ENCODE measurements around the gene CFAP410. TPM values are rescaled to one million over a fixed set of nuclear protein-coding genes. Genes with fewer than 3 reads are reported as not detected.

Gene CFAP410
- total and polyA plus RNA-seq, 2 donors (not counting 3 experiments of a cell fraction or from before 2014, with no cell fraction given), result 7.2 to 12.2 TPM

GRCh38 chr21:44365251-44365966 lies 26.2 kb upstream of the CFAP410 start:
- H3K27ac ChIP-seq (ENCODE audit: insufficient read depth, low read depth, low read length), result no peak overlapping the region
- H3K9ac ChIP-seq (replicated peaks; ENCODE audit: extremely low read depth, insufficient read depth, low read length), result no peak overlapping the region
- TF ChIP-seq EZH2 (IDR thresholded peaks at IDR 0.05; ENCODE audit: borderline replicate concordance, low read depth, low read length, severe bottlenecking) (no peak), MYC (IDR thresholded peaks at IDR 0.05; ENCODE audit: low read depth, low read length) (no peak), GATA2 (IDR thresholded peaks at IDR 0.05; ENCODE audit: insufficient read depth, insufficient read length, low read depth, low read length) (no peak), FOS (IDR thresholded peaks at IDR 0.05; ENCODE audit: borderline replicate concordance, insufficient read depth, low read length) (no peak), POLR2A (IDR thresholded peaks at IDR 0.05; ENCODE audit: low read depth, low read length) (no peak), JUN (IDR thresholded peaks at IDR 0.05; ENCODE audit: borderline replicate concordance, insufficient read depth, insufficient read length, low read depth) (no peak)
- H3K36me3 ChIP-seq (ENCODE audit: control insufficient read depth in 2 of 2, extremely low read depth in 1 of 2, insufficient read depth in 2 of 2, low read length in 2 of 2), result no peaks in the 10 kb centered on the region
- H2AFZ ChIP-seq (ENCODE audit: low read depth, low read length), result no peak overlapping the region
- no peaks in the 10 kb centered on the region for H3K4me1 ChIP-seq (ENCODE audit: control insufficient read depth, extremely low read depth, insufficient read depth, low read length)
- H3K9me3 ChIP-seq (replicated peaks; ENCODE audit: control insufficient read depth, insufficient read depth, low read length), result no peaks in the 10 kb centered on the region
- H4K20me1 ChIP-seq (replicated peaks; ENCODE audit: control insufficient read depth, extremely low read depth, insufficient read depth, low read length), result no peaks in the 10 kb centered on the region
- ChIA-PET POLR2A (no interaction called here), CTCF (no interaction called here)
- H3K4me2 ChIP-seq (ENCODE audit: insufficient read depth, low read length), result no peak overlapping the region
- DNase-seq (ENCODE audit: low read depth, low spot score) (no peak), FAIRE-seq (no peak)
- dilution Hi-C loops (cut with MboI; ENCODE audit: extremely low pct_ligation_motif_present, low sequenced_read_pairs), result no loop called here
- no TSS peak for BruUV-seq (replicated peaks)
- H3K79me2 ChIP-seq (ENCODE audit: control insufficient read depth, insufficient read depth, low read length), result no peaks in the 10 kb centered on the region
- H3K27me3 ChIP-seq (ENCODE audit: control insufficient read depth in 2 of 2, insufficient read depth in 2 of 2, low read length in 2 of 2), result peaks cover 0 to 4% of the 10 kb centered on the region in 2 experiments
- intact Hi-C loops (cut with micrococcal nuclease), result no loop called here
- no peaks in the 10 kb centered on the region for H3K9me1 ChIP-seq (replicated peaks; ENCODE audit: control insufficient read depth, extremely low read depth, insufficient read depth, low read length)
- no peak overlapping the region for H3K4me3 ChIP-seq (replicated peaks in 1 of 3; ENCODE audit: insufficient read depth in 1 of 3, low read depth in 1 of 3, low read length in 3 of 3)

All from endothelial cell of umbilical vein (primary cell).